Astrocyte (in vitro differentiated cells and primary cell): Measurements from ENCODE around the gene CLDN4. TPM values are rescaled to one million over a fixed set of nuclear protein-coding genes. Genes with fewer than 3 reads are reported as not detected.

Experiments
- DNase-seq: peaks from one replicate; pipeline ENCODE4 v3.0.0-alpha.2; 2010; ENCODE audit warnings: low read depth
- FAIRE-seq: peaks from 2 replicates; lab custom pipeline; 2011; peaks lifted over from hg19 to GRCh38; lab: Jason Lieb, UNC
- H2AFZ ChIP-seq: 2 replicates; pipeline ENCODE4 v1.6.0; 2012; ENCODE audit warnings: low read depth, low read length, inconsistent platforms
- H3K27ac ChIP-seq: 2 replicates; pipeline ENCODE4 v1.5.1; 2011; ENCODE audit warnings: low read depth, low read length, inconsistent platforms
- H3K27me3 ChIP-seq: 2 replicates; pipeline ENCODE4 v1.6.0; 2011; ENCODE audit warnings: low read length, inconsistent platforms; ENCODE audit not compliant: insufficient read depth
- H3K36me3 ChIP-seq: 2 replicates; pipeline ENCODE4 v1.5.1; 2011; ENCODE audit warnings: low read length, inconsistent platforms; ENCODE audit not compliant: insufficient read depth
- H3K4me1 ChIP-seq: 2 replicates; pipeline ENCODE4 v1.5.1; 2011; ENCODE audit warnings: low read length, inconsistent platforms; ENCODE audit not compliant: insufficient read depth
- H3K4me2 ChIP-seq: 2 replicates; pipeline ENCODE4 v1.6.0; 2012; ENCODE audit warnings: low read length, inconsistent platforms
- H3K4me3 ChIP-seq: 2 replicates; pipeline ENCODE4 v1.5.1; 2011; ENCODE audit warnings: low read depth, mild to moderate bottlenecking, low read length, inconsistent platforms; ENCODE audit not compliant: insufficient read depth
- H3K79me2 ChIP-seq: 2 replicates; pipeline ENCODE4 v1.6.0; 2012; ENCODE audit warnings: mild to moderate bottlenecking, low read length, inconsistent platforms; ENCODE audit not compliant: insufficient read depth
- H3K9ac ChIP-seq: 2 replicates; pipeline ENCODE4 v1.6.0; 2012; ENCODE audit warnings: mild to moderate bottlenecking, low read length, inconsistent platforms
- H3K9me3 ChIP-seq: 2 replicates; pipeline ENCODE4 v1.5.1; 2012; ENCODE audit warnings: low read depth, mild to moderate bottlenecking, low read length, inconsistent platforms; ENCODE audit not compliant: insufficient read depth
- H4K20me1 ChIP-seq: 2 replicates; pipeline ENCODE4 v1.6.0; 2012; ENCODE audit warnings: low read length, inconsistent platforms; ENCODE audit not compliant: insufficient read depth
- H3K27ac Mint-ChIP-seq: one replicate; pipeline ENCODE4 v1.8.0; 2021; ENCODE audit warnings: mild to moderate bottlenecking, mixed read lengths; ENCODE audit not compliant: unreplicated experiment
- H3K27me3 Mint-ChIP-seq: one replicate; pipeline ENCODE4 v1.8.0; 2021; ENCODE audit warnings: low read depth, mixed read lengths; ENCODE audit not compliant: unreplicated experiment
- H3K36me3 Mint-ChIP-seq: one replicate; pipeline ENCODE4 v1.8.0; 2021; ENCODE audit warnings: low read depth, mixed read lengths; ENCODE audit not compliant: unreplicated experiment
- H3K4me1 Mint-ChIP-seq: one replicate; pipeline ENCODE4 v1.8.0; 2021; ENCODE audit warnings: low read depth, mixed read lengths; ENCODE audit not compliant: unreplicated experiment
- H3K4me3 Mint-ChIP-seq: one replicate; pipeline ENCODE4 v1.8.0; 2021; ENCODE audit warnings: mild to moderate bottlenecking, moderate library complexity, mixed read lengths; ENCODE audit not compliant: unreplicated experiment
- H3K9me3 Mint-ChIP-seq: one replicate; pipeline ENCODE4 v1.8.0; 2021; ENCODE audit warnings: mild to moderate bottlenecking, mixed read lengths; ENCODE audit not compliant: unreplicated experiment
- EZH2 ChIP-seq: IDR thresholded peaks from 2 replicates; pipeline ENCODE4 v1.6.1; 2012; ENCODE audit warnings: mild to moderate bottlenecking, low read length, inconsistent platforms; ENCODE audit not compliant: insufficient read depth
- total RNA-seq: library from RNA; stranded (reverse); gene quantifications from 2 replicates; pipeline ENCODE4 v1.2.1, GENCODE V29; 2021
- TF ChIP-seq, protein P1 (sequence below): IDR thresholded peaks from 2 replicates; pipeline ENCODE4 v1.5.1; 2011; ENCODE audit warnings: low read depth, mild to moderate bottlenecking, inconsistent platforms, low read length, moderate library complexity; ENCODE audit not compliant: insufficient read depth

CLDN4 gene
- total RNA-seq, 1 donor from 2014 or later: 32.5 TPM

GRCh38 chr7:73809467-73809951, 21.3 kb upstream of the CLDN4 start:
- no peak for TF ChIP-seq EZH2
- TF ChIP-seq, protein P1, sequence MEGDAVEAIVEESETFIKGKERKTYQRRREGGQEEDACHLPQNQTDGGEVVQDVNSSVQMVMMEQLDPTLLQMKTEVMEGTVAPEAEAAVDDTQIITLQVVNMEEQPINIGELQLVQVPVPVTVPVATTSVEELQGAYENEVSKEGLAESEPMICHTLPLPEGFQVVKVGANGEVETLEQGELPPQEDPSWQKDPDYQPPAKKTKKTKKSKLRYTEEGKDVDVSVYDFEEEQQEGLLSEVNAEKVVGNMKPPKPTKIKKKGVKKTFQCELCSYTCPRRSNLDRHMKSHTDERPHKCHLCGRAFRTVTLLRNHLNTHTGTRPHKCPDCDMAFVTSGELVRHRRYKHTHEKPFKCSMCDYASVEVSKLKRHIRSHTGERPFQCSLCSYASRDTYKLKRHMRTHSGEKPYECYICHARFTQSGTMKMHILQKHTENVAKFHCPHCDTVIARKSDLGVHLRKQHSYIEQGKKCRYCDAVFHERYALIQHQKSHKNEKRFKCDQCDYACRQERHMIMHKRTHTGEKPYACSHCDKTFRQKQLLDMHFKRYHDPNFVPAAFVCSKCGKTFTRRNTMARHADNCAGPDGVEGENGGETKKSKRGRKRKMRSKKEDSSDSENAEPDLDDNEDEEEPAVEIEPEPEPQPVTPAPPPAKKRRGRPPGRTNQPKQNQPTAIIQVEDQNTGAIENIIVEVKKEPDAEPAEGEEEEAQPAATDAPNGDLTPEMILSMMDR: no peak
- H3K4me1 ChIP-seq: no peaks in the 10 kb centered on the region
- no peaks in the 10 kb centered on the region for H3K27me3 Mint-ChIP-seq
- peaks cover 6% of the 10 kb centered on the region for H3K9me3 Mint-ChIP-seq
- no peak overlapping the region for H3K27ac ChIP-seq
- no peak overlapping the region for H2AFZ ChIP-seq
- no peaks in the 10 kb centered on the region for H3K4me1 Mint-ChIP-seq
- FAIRE-seq (no peak), DNase-seq (no peak)
- no peaks in the 10 kb centered on the region for H3K36me3 ChIP-seq
- no peaks in the 10 kb centered on the region for H4K20me1 ChIP-seq
- H3K9ac ChIP-seq: no peak overlapping the region
- H3K36me3 Mint-ChIP-seq: no peaks in the 10 kb centered on the region
- no peaks in the 10 kb centered on the region for H3K79me2 ChIP-seq
- no peaks in the 10 kb centered on the region for H3K27me3 ChIP-seq
- no peak overlapping the region for H3K4me3 ChIP-seq
- H3K9me3 ChIP-seq: no peaks in the 10 kb centered on the region
- H3K4me2 ChIP-seq: no peak overlapping the region
- no peak overlapping the region for H3K27ac Mint-ChIP-seq
- H3K4me3 Mint-ChIP-seq: peak overlapping the region; percentile 27

DNA sequence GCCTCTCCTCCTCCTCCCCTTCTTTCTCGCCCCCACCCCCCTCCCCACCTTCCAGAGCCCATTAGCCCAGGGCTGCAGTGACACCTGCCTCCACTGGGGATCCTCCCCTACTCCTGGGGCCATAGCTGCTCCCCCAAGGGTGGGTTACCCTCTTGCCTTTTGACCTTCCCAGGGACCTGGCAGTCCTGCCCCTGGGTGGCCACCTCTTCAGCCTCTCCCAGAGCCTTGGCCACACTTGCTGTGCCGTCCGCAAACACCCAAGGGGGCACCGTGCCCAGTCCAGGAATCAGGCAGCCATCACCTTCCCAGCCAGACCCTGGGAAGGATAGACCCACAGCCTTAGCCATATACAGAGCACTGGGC, 19.8 kb upstream of the CLDN4 start:
- H3K27me3 Mint-ChIP-seq: peaks cover 6% of the 10 kb centered on the region
- Histone ChIP-seq H2AFZ (no peak overlapping the region), H3K27ac (no peak overlapping the region), H3K4me3 (no peak overlapping the region), H3K27me3 (no peaks in the 10 kb centered on the region), H3K4me2 (no peak overlapping the region), H3K79me2 (no peaks in the 10 kb centered on the region), H3K4me1 (no peaks in the 10 kb centered on the region), H4K20me1 (no peaks in the 10 kb centered on the region), H3K9me3 (no peaks in the 10 kb centered on the region), H3K9ac (no peak overlapping the region), H3K36me3 (no peaks in the 10 kb centered on the region)
- DNase-seq (no peak), FAIRE-seq (no peak)
- peak overlapping the region; percentile 26 for H3K27ac Mint-ChIP-seq
- peaks cover 6% of the 10 kb centered on the region for H3K9me3 Mint-ChIP-seq
- H3K36me3 Mint-ChIP-seq: no peaks in the 10 kb centered on the region
- no peak for TF ChIP-seq EZH2
- TF ChIP-seq, protein P1: no peak
- no peak overlapping the region for H3K4me3 Mint-ChIP-seq
- no peaks in the 10 kb centered on the region for H3K4me1 Mint-ChIP-seq

- TF ChIP-seq EZH2: no peak
- TF ChIP-seq, protein P1: peak; percentile 69
- peak; percentile 20 for DNase-seq
Observed at GRCh38 chr7:73811760-73812168, 19.0 kb upstream of the CLDN4 start.

More at GRCh38 chr7:73811760-73812168, 19.0 kb upstream of the CLDN4 start:
- Mint-ChIP-seq H3K9me3 (peaks cover 6% of the 10 kb centered on the region), H3K4me3 (no peak overlapping the region), H3K27ac (no peak overlapping the region), H3K36me3 (no peaks in the 10 kb centered on the region), H3K27me3 (peaks cover 10% of the 10 kb centered on the region), H3K4me1 (no peaks in the 10 kb centered on the region)
- no peak overlapping the region for H3K27ac ChIP-seq
- no peak overlapping the region for H3K9ac ChIP-seq
- no peak overlapping the region for H3K4me2 ChIP-seq
- no peaks in the 10 kb centered on the region for H3K27me3 ChIP-seq
- H3K9me3 ChIP-seq: no peaks in the 10 kb centered on the region
- no peak overlapping the region for H3K4me3 ChIP-seq
- no peaks in the 10 kb centered on the region for H3K79me2 ChIP-seq
- H4K20me1 ChIP-seq: no peaks in the 10 kb centered on the region
- H3K4me1 ChIP-seq: no peaks in the 10 kb centered on the region
- H2AFZ ChIP-seq: no peak overlapping the region
- no peak for FAIRE-seq
- no peaks in the 10 kb centered on the region for H3K36me3 ChIP-seq
